Hepatocyte (in vitro differentiated cells): Measurements from ENCODE around the gene KIF22. TPM values are rescaled to one million over a fixed set of nuclear protein-coding genes. Genes with fewer than 3 reads are reported as not detected.

Experiments used
- DNase-seq: peaks from one replicate; pipeline ENCODE4 v3.0.0-alpha.2; 2016; ENCODE audit warnings: low spot score
- H2AFZ ChIP-seq: fragments of 200-600 bp; sonication (generic); 2 replicates; pipeline ENCODE4 v1.6.0; 2016; ENCODE audit warnings: antibody characterized with exemption, mild to moderate bottlenecking
- H3K27ac ChIP-seq: fragments of 200-600 bp; sonication (generic); 2 replicates; pipeline ENCODE4 v1.5.1; 2016; ENCODE audit warnings: mild to moderate bottlenecking
- H3K27me3 ChIP-seq: fragments of 200-600 bp; sonication (generic); 2 replicates; pipeline ENCODE4 v1.6.1; 2016
- H3K36me3 ChIP-seq: fragments of 200-600 bp; sonication (generic); replicated peaks from 2 replicates; pipeline ENCODE4 v1.5.1; 2016; ENCODE audit warnings: low read depth; ENCODE audit not compliant: insufficient read depth
- H3K4me1 ChIP-seq: fragments of 200-600 bp; sonication (generic); 2 replicates; pipeline ENCODE4 v1.5.1; 2016; ENCODE audit warnings: mild to moderate bottlenecking, moderate library complexity; ENCODE audit not compliant: insufficient read depth
- H3K4me2 ChIP-seq: fragments of 200-600 bp; sonication (generic); 2 replicates; pipeline ENCODE4 v1.6.0; 2016
- H3K4me3 ChIP-seq: fragments of 200-600 bp; sonication (generic); 2 replicates; pipeline ENCODE4 v1.5.1; 2016; ENCODE audit warnings: mild to moderate bottlenecking
- H3K79me2 ChIP-seq: fragments of 200-600 bp; sonication (generic); 2 replicates; pipeline ENCODE4 v1.6.0; 2017; ENCODE audit warnings: mild to moderate bottlenecking
- H3K9me2 ChIP-seq: fragments of 200-600 bp; sonication (generic); replicated peaks from 2 replicates; pipeline ENCODE4 v1.6.0; 2017; ENCODE audit warnings: mild to moderate bottlenecking; ENCODE audit not compliant: insufficient read depth
- H3K9me3 ChIP-seq: fragments of 200-600 bp; sonication (generic); 2 replicates; pipeline ENCODE4 v1.5.1; 2016; ENCODE audit warnings: low read depth, mild to moderate bottlenecking
- H4K20me1 ChIP-seq: fragments of 200-600 bp; sonication (generic); 2 replicates; pipeline ENCODE4 v1.6.0; 2016; ENCODE audit warnings: mild to moderate bottlenecking; ENCODE audit not compliant: insufficient read depth, poor library complexity, severe bottlenecking
- CTCF ChIP-seq: fragments of 200-600 bp; sonication (generic); IDR thresholded peaks from 2 replicates; pipeline ENCODE4 v1.5.1; 2016; ENCODE audit warnings: antibody characterized with exemption, mild to moderate bottlenecking; ENCODE audit not compliant: poor library complexity
- EZH2 ChIP-seq: fragments of 200-600 bp; sonication (generic); IDR thresholded peaks from 2 replicates; pipeline ENCODE4 v1.6.1; 2016; ENCODE audit warnings: antibody characterized with exemption, mild to moderate bottlenecking, borderline replicate concordance
- EZH2phosphoT487 ChIP-seq: fragments of 200-600 bp; sonication (generic); IDR thresholded peaks from one replicate; pipeline ENCODE4 v1.6.1; 2018; ENCODE audit warnings: antibody characterized with exemption, mild to moderate bottlenecking, low read depth, moderate library complexity; ENCODE audit not compliant: unreplicated experiment, severe bottlenecking
- WGBS: methylation state at CpG from one replicate; pipeline ENCODE4 v1.1.6; 2016; ENCODE audit warnings: low lambda C conversion rate; ENCODE audit errors: missing lambda C conversion rate; 5-methylcytosine and 5-hydroxymethylcytosine counted together
- polyA plus RNA-seq: library from polyadenylated mRNA; unstranded; fragments of >200 nt; fragmentation: Nextera tagmentation; extraction: Ambion mirVana; gene quantifications from 2 replicates; pipeline ENCODE4 v1.2.1, GENCODE V29; 2016
- total RNA-seq: library from RNA; depleted of rRNA; stranded (reverse); fragments of >200 nt; gene quantifications from 2 replicates; pipeline ENCODE4 v1.2.3, GENCODE V29; 2014

The KIF22 gene
- total and polyA plus RNA-seq, 2 experiments from 2014 or later = 42.5 to 42.6 TPM

GRCh38 chr16:29819506-29819905 is 29.0 kb downstream of the KIF22 start:
- Histone ChIP-seq H3K9me2 (no peaks in the 10 kb centered on the region), H3K4me2 (peak overlapping the region; percentile 83), H3K27me3 (no peaks in the 10 kb centered on the region), H2AFZ (no peak overlapping the region), H3K36me3 (no peaks in the 10 kb centered on the region), H3K27ac (peak overlapping the region; percentile 90), H4K20me1 (peaks cover 3% of the 10 kb centered on the region), H3K9me3 (no peaks in the 10 kb centered on the region), H3K79me2 (peaks cover 64% of the 10 kb centered on the region), H3K4me3 (no peak overlapping the region), H3K4me1 (peaks cover 54% of the 10 kb centered on the region)
- TF ChIP-seq EZH2 = no peak
- TF ChIP-seq CTCF = peak; percentile 25
- DNase-seq = no peak
- 76% methylated on average over 9 of the region's 15 CpGs for WGBS

GRCh38 chr16:29820271-29820701 is 29.7 kb downstream of the KIF22 start, which contains the start of gene MVP:
Gene MVP, plus strand, starts transcription at chr16:29820462. Its CDS starts 10,088 bp downstream, at chr16:29830550.
- Histone ChIP-seq H3K4me1 (peaks cover 52% of the 10 kb centered on the region), H3K27ac (peak within 1 kb of the TSS; percentile 90), H3K36me3 (no peaks in the 10 kb centered on the region), H2AFZ (no peak within 1 kb of the TSS), H3K27me3 (no peaks in the 10 kb centered on the region), H3K4me2 (peak within 1 kb of the TSS; percentile 83), H3K79me2 (peaks cover 66% of the 10 kb centered on the region), H4K20me1 (peaks cover 3% of the 10 kb centered on the region), H3K4me3 (peak within 1 kb of the TSS; percentile 48), H3K9me2 (no peaks in the 10 kb centered on the region), H3K9me3 (no peaks in the 10 kb centered on the region)
- WGBS = 2% methylated on average over 4 of the region's 4 CpGs
- DNase-seq = peak; percentile 86
- TF ChIP-seq EZH2phosphoT487 (no peak), CTCF (no peak), EZH2 (no peak)

GRCh38 chr16:29820730-29821642 is 30.4 kb downstream of the KIF22 start:
- DNase-seq = no peak
- H3K4me1 ChIP-seq = peaks cover 59% of the 10 kb centered on the region
- H3K27ac ChIP-seq = peak overlapping the region; percentile 90
- peak overlapping the region; percentile 83 for H3K4me2 ChIP-seq
- H3K9me2 ChIP-seq = no peaks in the 10 kb centered on the region
- peaks cover 72% of the 10 kb centered on the region for H3K79me2 ChIP-seq
- no peak overlapping the region for H2AFZ ChIP-seq
- H3K9me3 ChIP-seq = no peaks in the 10 kb centered on the region
- TF ChIP-seq EZH2 (no peak), EZH2phosphoT487 (no peak), CTCF (no peak)
- peak overlapping the region; percentile 48 for H3K4me3 ChIP-seq
- no peaks in the 10 kb centered on the region for H3K36me3 ChIP-seq
- WGBS = 68% methylated on average over 11 of the region's 11 CpGs
- H3K27me3 ChIP-seq = no peaks in the 10 kb centered on the region
- H4K20me1 ChIP-seq = peaks cover 3% of the 10 kb centered on the region
